HG03135 (cell line): Measurements from ENCODE around the gene DYNLL2.
"Not testable (repeated sequence)": the region's sequence is repeated elsewhere in the genome, so short reads cannot be mapped to it uniquely, and the experiment has no call there.

Experiments used
- ATAC-seq: cut with Tn5 transposase; IDR thresholded peaks from one replicate; pipeline ENCODE4 v1.9.1; 2021; ENCODE audit warnings: mild to moderate bottlenecking, moderate library complexity; ENCODE audit not compliant: unreplicated experiment

The DYNLL2 gene

DNA sequence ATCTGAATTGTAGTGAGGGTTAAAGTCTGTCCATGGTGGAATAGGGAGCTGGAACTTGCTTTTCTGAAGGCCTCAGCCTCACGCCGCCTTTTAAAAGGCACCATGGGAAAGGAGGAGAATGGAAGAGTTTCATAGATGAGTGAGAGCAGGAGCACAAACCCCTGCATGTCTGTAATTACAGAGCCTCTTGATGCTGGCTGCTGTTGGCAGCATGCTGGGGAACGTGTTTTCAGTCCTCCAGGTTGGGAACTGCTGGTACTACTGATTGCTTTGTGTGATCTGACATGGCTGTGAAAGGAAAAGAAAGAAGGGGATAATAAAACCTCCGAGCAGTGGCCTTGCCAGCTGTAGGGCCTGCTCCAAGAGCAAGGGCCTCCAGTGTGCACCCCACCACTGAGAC lies 16.8 kb upstream of the DYNLL2 start:
- no peak for ATAC-seq

DNA sequence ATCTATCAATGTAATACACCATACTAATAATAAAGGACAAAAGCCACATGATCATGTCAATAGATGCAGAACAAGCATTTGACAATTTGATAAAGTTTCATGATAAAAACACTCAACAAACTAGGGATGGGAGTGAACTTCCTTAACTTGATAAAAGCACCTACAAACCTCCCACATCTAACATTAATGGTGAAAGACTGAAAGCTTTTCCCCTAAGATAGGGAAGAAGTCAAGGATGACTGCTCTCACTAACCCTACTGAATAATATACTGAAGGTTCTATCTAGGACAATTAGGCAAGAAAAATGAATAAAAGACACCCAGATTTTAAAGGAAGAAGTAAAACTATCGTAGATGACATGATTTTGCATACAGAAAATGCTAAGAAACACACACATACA lies 10.4 kb upstream of the DYNLL2 start:
- ATAC-seq, result no peak

- ATAC-seq, result not testable (repeated sequence)
Measured at GRCh38 chr17:58073266-58073665, 10.0 kb upstream of the DYNLL2 start.

GRCh38 chr17:58074406-58074805 lies 8.8 kb upstream of the DYNLL2 start:
- not testable (repeated sequence) for ATAC-seq

- no peak for ATAC-seq
Measured at GRCh38 chr17:58079300-58080033, 3.8 kb upstream of the DYNLL2 start.

DNA sequence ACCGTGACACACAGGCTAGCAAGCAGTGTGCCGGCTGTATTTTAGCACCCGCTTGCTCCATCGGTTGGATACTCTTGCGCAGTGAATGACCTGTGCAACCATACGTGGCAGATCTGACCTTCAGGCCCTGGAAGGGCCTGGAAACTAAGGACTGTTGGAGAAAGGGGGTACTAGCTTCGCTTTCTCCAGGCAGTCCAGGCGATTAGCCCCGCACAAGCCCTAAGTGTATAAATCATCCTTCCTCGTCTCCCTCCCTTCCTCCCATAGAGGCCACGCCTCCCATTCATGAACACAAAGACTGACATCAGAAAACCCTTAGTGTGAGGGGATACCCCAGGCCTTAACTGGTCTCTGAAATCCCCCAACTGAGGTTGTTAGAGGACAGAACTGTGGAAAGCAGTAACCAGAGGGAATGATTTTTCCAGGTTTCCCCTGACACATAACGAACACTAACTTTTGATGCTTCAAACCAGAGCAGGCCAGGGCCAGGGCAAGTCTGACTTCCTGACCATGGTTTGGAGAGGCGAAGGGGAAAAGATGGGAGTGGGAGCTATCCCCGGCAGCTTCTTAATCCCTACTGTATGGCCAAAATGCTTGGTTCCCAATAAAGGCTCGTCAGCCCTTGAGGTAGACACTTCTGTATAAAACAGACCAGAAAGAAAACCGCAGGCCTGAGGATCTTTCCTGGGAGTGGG lies 1.4 kb upstream of the DYNLL2 start:
- ATAC-seq, result no peak

GRCh38 chr17:58082341-58082869 lies 814 bp upstream of the DYNLL2 start:
- no peak for ATAC-seq

DNA sequence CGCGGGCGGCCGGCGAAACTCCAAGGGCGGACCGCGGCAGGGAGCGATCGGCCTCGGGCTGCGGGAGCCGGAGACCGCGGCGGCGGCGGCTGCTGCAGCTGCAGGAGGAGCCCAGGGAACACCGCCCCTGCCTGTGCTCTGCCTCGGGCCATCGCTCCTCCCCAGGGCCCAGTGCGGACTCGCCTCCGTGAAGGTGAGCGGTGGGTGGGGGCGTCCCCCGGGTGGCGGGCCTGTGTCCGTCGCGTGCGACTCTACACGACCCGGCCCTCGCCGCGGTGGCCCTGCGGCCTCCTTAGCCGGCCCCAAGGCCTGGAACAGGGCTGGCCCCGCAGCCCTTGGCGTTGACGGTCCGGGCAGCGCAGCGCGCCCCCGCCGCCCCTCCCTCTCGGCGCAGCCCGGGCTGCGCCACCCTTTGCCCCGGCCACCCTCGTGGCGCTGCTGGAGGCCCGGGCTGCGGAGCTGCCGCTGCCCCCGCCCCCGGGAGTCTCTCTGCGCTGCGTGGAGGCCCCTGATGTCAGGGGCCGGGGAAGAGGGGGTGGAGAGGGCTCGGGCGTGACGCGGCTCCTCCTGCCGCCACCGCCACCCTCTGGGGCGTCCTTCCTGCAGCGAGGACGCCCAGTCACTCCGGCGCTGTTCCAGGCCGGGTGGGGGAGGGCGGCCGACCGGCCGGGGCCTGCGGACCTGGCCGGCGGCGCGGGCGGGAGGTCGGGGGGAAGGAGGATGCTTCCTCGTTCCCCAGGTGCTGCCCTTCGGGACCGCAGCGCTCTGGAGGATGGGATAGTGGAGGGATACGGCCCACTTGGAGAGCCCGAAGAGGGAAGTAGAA lies 485 bp downstream of the DYNLL2 start:
- peak; percentile 50 for ATAC-seq

DNA sequence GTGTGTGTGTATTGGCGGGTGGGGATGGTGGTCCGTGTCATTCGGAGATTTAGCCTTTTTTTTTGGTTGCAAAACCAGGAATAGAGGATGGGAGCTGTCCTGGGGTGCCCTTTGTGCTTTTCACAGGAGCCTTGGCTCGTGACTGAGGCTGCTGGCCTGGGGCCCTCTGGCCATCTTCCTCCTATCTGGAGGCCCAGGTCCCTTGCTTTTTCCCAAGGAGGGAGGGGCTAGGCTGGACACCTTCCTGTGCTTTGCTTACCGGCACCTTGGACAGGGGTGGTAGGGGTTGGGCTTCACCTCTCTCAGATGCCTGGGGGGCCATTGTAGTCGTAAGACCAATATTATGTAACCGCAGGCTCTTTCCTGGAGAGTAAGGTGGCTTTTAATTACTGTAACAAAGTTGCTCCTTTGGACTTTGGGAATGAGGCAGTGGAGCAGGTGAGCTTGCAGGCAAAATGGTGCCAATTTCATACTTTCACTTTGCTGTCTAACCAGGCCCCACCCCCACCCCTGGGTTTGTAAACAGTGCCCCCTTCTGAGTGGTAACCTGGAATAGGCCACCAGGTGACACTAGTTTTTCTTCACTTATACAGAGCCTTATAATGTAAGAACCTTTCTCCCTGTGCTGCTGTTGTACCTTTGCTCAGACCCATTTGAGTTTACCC lies 1.2 kb downstream of the DYNLL2 start:
- ATAC-seq, result no peak

DNA sequence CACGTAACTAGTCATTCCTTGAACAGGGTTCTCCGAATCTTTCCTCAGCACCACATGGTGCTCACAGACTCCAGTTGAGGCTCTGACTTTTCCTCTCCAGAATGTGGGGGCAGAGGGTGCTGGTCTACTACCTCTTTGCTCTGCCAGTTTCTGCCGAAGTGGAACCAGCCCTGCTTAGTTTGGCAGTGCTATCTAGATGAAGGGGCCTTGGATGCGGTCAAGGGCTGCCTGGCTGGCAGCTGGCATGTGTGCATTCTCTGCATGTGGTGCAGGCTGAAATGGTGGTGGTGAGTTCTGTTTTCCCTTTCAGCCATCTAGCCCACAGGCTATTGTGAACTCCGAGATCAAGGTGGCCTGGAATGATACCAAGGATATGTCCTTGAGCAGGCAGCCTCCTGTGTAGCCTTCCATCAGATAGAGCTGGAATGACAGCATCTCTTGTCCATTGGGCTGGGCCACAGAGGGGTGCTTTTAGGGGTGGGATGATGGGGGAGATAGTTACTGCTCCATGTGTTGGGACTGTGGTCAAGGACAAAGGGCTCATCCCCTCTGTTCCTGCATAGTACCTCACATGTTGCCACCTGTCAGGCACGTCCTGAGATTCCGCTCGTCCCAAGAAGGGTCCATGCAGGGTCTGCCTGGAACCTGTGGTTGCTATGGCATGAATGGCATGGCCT lies 2.0 kb downstream of the DYNLL2 start:
- no peak for ATAC-seq

DNA sequence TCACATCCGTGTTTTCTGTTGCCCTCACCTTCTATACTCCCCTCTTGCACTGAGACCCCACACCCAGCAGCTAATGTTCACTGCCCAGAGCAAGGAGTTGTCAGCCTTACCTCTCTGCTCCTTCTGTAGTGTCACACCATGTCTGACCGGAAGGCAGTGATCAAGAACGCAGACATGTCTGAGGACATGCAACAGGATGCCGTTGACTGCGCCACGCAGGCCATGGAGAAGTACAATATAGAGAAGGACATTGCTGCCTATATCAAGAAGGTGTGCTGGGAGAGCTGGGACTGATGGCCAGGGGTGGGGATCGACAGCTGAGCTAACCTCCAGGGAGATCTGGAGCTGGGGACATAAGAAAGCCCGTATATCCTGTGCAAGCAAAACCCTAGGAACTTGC lies 3.7 kb downstream of the DYNLL2 start:
- ATAC-seq, result no peak

DNA sequence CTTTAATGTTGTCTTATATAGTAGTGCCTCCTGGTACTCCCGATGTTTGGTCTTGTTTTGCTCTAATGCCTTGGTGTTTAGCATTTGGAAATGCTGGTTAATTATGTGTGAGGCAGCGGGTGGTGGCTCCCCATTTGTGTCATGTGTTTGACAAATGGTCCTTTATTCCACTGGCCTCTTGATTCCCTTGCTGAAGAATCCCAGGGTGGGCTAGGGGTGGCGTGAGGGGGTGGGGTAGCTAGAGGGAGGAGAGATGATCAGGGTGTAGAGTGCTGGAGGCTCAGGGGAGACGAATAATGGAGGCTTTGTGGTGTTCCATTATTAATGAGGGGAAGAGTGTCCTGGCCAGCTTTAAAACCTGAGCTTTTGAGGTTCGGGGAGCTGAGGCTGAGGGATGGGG lies 5.4 kb downstream of the DYNLL2 start:
- ATAC-seq, result no peak

DNA sequence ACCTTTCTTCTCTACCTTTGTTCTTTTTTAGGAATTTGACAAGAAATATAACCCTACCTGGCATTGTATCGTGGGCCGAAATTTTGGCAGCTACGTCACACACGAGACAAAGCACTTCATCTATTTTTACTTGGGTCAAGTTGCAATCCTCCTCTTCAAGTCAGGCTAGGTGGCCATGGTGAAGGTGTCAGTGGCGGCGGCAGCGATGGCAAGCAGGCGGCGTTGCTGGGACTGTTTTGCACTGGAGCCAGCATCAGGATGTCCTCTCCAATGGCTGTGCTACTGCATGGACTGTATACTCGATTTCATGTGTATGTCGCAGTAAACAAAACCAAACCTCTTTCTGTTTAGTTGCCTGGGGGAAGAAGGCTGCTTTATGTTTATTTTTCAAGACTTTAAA lies 5.9 kb downstream of the DYNLL2 start:
- no peak for ATAC-seq

GRCh38 chr17:58091024-58091567 lies 7.9 kb downstream of the DYNLL2 start:
- no peak for ATAC-seq

DNA sequence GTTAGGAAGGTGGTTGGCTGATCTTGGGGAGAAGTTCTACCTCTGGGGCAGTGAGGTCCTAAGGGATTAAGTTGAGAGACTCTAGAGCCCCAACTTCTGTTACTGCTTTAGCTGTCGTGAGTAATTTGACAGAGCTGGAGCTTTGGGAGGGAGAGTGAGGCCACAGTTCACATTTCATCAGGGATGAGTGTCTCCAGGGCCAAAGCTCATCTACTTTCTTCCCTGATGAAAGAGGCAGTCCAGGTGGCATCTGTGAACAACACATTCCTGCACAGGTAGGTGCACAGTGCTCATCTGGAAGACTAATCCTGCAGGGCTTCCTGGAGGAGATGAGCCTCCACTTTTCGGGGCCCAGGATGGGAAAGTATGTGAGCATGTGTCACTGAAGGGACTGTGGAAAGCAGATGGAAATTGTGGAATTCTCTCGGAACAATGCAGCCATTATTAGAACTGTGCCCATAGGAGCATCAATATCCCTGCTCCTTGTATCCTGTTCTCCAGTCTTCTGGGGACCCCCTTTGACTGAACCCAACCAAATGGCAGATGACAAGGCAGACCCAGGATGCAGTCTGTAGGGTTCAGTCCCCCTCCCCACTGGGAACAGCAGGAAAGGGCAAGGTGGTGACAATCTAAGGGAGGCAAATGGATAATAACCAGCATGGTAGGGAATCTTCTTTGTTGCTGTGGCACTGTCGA lies 9.0 kb downstream of the DYNLL2 start:
- ATAC-seq, result no peak

GRCh38 chr17:58092797-58093385 lies 9.7 kb downstream of the DYNLL2 start:
- ATAC-seq, result no peak

GRCh38 chr17:58094118-58094517 lies 10.9 kb downstream of the DYNLL2 start:
- ATAC-seq, result no peak

- ATAC-seq, result no peak
Measured at GRCh38 chr17:58096892-58097291, 13.7 kb downstream of the DYNLL2 start.
